ENCODE measurements around the gene RGL4.

Gene RGL4

DNA sequence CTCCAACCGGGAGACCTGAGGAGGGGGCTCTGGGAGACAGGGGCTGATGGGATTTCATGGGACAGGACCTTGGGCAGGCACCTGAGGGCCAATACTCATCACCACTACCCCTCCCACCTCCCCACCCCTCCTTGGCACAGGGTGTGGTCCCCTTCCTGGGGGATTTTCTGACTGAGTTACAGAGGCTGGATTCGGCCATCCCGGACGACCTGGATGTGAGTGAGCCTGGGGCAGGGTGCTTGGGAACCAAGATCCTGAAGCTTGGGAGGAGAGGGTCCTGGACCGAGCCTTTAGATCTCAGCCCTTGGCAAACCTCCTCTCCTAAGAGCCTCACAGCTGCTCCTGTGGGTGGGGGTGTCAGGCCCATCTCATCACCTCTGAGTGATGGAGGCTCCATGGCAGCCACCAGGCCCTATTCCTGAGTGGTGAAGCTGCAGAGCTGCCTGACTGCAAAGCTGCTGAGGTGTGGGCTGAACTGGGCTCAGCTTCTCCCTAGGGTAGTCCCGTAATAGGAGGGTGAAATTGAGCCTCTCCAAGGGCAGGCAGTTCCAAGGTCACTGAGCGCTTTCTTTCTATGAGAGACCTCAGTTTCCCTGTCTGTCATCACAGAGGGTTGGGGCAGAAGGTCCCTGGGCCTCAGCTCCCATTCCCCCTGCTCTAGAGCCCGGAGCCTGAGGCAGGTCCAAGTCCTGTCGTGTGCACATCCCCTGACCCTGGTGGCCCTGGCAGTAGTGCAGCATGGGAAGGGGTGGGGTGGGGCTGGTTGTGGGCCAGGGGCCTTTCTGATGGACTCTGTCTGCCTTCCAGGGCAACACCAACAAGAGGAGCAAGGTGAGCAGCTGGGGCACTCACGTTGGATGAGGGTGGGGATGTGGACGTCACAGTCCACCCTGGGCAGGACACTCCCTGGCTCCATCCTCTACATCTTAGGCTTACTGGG lies 6.5 kb downstream of the RGL4 start:
- in situ Hi-C loops (cut with MboI; ENCODE audit: low sequenced_read_pairs), result no loop called here

DNA sequence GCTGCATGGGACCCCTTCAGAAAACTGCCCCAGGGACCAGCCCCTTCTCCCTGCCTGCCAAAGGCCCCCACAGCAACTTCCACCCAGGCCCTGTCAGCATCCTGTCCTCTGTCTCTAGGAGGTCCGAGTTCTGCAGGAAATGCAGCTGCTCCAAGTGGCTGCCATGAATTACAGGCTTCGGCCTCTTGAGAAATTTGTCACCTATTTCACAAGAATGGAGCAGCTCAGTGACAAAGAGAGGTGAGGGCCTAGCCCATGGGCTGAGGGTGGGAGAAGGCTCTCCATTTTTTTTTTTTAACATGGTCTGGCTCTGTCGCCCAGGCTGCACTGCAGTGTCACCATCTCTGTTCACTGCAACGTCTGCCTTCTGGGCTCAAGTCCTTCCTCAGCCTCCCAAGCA lies 7.3 kb downstream of the RGL4 start:
- in situ Hi-C loops (cut with MboI; ENCODE audit: low sequenced_read_pairs), result no loop called here

GRCh38 chr22:23698673-23699235 lies 7.9 kb downstream of the RGL4 start:
- in situ Hi-C loops (cut with MboI; ENCODE audit: low sequenced_read_pairs), result no loop called here

DNA sequence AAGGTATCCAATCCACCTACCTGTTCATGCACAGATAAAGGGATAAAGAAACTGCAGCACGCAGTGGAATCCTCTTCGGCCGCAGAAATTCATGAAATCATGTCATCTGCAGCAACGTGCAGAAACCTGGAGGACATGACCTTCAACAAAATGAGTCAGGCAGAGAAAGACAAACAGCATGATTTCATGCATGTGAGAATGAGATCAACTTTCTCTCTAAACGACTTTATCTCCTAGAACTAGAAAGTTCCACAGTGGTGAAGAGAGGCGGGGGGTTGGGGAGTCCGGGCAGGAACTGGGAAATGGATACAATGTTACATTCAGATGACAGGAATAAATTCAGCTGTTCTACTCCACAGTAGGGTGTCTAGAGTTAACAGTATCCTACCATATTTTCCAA lies 9.9 kb downstream of the RGL4 start:
- in situ Hi-C loops (cut with MboI; ENCODE audit: low sequenced_read_pairs), result no loop called here

DNA sequence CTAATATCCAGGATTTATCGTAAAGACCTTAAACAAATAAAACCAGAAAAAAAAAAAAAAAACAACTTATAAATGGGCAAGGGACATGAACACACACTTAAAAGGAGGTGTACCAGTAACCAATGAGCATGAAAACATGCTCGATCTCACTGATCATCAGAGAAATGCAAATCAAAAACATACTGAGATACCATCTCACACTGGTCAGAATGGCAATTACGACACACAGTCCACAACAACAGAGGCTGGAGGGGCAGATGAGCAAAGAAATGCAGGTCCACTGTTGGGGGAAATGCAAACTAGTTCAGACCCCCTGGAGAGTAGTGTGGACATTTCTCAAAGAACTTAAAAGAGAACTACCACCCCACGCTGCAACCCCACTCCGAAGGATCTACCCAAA lies 13.2 kb downstream of the RGL4 start:
- in situ Hi-C loops (cut with MboI; ENCODE audit: low sequenced_read_pairs), result no loop called here

DNA sequence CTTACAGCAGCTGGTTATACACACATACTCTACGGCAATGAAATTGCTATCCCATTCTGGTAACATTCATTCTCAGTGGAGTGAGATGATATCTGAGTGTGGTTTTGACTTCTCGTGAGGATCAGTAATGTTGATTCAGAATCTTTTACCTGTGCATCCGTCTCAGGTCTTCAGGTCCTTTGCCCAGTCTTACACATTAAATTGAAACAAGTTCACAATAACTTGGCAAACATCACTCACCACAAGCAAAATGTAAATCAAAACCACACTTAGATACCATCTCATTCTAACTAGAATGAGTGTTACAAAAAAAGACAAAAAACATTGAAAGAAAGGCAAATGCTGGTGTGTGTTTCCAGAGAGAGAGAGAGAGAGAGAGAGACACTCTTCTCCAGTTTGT lies 14.0 kb downstream of the RGL4 start:
- in situ Hi-C loops (cut with MboI; ENCODE audit: low sequenced_read_pairs), result no loop called here

DNA sequence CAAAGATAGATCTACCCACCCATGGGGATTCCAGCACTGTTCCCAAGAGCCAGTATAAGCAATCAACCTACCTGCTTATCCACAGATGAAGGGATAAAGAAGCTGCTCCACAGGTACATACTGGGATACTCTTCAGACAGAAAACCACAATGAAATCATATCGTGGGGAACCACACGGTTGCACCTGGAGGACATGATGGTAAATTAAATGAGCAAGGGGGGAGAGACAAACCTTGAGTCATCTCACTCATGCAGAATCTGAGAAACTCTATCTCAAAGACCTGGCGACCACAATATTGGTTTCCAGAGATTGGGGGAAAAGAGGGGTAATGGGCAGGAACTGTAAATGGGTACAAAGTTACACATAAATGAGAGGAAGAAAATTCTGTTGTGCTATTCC lies 14.5 kb downstream of the RGL4 start:
- in situ Hi-C loops (cut with MboI; ENCODE audit: low sequenced_read_pairs), result no loop called here

DNA sequence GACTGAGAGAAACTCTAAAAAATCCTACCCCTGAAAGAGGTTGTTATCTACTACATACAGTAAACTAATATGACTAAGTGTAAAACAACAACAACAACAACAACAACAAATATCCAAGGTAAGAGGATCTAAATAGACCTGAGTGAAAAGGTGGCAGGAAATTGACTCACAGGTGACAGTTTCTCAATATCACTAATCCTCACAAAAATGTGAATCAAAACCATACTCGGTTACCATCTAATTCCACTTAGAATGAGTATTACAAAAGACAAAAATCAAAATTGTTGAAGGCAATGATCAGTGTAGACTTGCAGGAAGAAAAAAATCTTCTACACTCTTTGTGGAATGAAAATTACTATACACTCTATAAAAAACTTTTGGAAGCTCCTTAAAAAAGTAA lies 17.5 kb downstream of the RGL4 start:
- in situ Hi-C loops (cut with MboI; ENCODE audit: low sequenced_read_pairs), result no loop called here

GRCh38 chr22:23709107-23709506 lies 18.3 kb downstream of the RGL4 start:
- in situ Hi-C loops (cut with MboI; ENCODE audit: low sequenced_read_pairs), result no loop called here

DNA sequence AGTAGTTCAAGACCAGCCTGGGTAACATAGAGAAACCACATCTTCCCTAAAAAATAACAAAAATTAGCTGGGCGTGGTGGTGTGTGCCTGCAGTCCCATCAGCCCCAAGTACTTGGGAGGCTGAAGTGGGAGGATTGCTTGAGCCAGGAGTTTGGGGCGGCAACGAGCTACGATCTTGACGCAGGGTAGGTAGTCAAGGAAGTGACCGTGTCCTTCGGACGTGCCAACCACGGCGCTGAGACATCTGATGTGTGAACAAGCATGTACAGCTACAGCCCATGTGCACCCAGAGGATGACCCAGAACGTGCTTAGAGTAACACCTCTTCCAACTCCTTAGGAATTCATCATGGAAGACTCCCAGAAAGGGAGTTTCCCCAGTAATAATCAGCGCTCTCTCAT lies 21.4 kb downstream of the RGL4 start:
- in situ Hi-C loops (cut with MboI; ENCODE audit: low sequenced_read_pairs), result no loop called here

- in situ Hi-C loops (cut with MboI; ENCODE audit: low sequenced_read_pairs), result no loop called here
Observed at GRCh38 chr22:23713696-23714595, 23.1 kb downstream of the RGL4 start.

DNA sequence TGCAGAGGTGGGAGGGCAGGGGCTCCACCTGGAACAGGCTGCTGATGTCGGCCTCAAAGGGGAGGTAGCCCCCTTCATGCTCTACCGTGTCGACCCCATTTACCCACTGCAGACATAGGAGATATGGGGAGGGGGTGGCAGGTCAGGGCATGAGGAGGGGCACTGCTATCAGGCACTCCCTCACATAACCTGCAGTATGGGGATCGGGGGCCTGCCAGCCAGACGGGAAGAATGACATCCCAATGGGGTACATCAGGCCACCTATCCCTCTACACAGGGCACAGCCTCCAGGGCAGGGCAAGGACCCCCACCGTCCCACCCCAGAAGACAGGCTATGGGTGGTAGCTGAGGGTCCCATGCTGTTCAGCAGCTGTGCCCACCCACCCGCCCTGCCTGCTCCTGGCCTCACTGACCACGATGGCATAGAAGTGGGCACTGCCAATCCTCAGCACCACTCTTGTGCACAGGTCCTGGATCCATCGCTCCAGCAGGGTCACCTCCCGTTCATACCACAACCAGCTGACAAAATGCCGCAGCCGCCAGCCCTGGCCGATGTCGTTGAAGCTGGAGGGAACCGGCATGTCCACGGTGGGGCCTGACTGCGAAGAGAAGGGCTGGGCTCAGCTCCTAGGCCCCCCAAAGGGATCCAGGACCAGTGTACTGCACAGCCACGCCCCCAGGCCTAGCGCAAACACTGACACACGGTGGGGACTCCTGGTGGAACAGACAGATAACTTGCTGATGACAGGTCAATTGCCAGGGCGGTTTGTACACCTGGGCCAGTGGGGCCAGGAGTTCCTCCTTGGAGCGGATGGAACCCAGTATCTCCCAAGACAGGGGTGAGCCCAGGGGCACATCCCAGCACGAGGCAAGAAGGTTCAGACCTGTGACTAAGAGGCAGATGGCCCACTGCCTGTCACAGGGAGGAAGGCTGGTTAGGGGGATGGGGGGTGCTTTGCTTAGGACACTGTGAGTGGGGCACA lies 24.1 kb downstream of the RGL4 start:
- in situ Hi-C loops (cut with MboI; ENCODE audit: low sequenced_read_pairs), result no loop called here

GRCh38 chr22:23715806-23716375 lies 25.1 kb downstream of the RGL4 start:
- in situ Hi-C loops (cut with MboI; ENCODE audit: low sequenced_read_pairs), result no loop called here

DNA sequence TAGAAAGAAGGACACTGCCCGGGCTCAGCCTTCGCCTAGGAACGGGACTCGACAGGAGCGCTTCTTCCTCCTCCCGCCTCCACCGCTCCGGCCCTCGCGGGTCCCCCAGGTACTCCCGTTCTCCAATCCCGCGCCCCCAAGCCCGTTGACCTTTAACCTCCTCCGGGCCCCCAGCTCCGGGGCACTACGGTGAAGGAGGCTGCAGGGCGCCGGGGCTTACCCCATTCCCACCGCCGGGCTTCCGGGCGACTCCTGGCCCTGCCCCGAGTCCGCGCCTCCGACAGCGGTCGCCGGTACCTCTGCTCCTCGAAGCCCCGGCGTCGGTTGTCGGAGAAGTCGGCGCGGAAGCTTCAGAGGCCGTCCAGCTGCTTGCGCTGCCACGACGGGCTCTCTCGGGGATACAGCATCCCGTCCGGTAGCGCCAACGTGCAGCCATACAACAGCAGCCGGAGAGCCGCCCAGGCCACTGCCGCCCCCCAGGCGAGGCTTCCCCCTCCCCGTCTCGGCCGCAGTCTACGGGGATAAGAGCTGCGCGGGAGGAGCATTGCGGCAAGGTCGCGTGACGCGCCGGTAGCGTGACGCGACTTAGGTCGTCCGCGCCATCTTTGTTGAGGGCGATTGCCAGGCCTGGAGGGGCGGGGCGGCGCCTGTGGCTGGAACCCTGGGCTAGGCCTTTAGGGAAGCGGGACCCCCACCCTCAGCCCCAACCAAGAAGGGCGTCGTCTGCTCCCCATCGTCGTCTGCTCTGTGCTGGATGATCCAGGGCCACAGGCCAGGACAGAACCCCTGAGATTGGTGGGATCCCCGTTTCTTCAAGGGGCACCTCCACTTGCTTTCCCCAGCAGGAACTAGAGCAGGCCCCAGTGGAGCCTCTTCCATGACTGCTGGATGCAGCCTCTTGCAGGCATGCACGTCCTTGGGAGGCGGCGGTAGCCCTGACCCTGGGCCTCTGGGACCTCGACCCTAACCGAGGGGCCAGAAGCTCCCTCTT lies 26.3 kb downstream of the RGL4 start:
- in situ Hi-C loops (cut with MboI; ENCODE audit: low sequenced_read_pairs), result no loop called here

DNA sequence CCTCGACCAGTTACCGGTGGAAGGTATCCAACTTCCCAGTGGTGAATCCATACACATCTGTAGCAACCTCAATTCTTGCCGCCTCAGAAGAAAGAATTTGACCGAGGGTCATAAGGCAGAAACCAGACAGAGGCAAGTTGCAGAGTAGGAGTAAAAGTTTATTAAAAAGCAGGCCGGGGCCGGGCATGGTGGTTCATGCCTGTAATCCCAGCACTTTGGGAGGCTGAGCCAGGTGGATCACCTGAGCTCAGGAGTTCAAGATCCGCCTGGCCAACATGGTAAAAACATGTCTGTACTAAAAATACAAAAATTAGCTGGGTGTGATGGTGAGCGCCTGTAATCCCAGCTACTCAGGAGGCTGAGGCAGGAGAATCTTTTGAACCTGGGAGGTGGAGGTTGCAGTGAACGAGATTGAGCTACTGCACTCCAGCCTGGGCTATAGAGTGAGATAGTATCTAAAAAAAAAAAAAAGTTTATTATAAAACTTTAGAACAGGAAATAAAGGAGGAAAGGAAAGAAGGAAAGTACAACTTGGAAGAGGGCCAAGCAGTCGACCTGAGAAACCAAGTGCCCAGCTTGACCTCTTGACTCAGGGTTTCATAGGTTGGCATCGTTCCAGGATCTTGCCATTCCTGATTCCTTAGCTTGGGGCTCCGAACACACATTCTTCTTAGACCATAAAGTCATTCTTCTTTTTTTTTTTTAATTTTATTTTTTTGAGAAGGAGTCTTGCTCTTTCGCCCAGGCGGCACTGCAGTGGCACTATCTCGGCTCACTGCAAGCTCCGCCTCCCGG lies 27.8 kb downstream of the RGL4 start:
- in situ Hi-C loops (cut with MboI; ENCODE audit: low sequenced_read_pairs), result no loop called here

GRCh38 chr22:23720855-23721254 lies 30.0 kb downstream of the RGL4 start:
- in situ Hi-C loops (cut with MboI; ENCODE audit: low sequenced_read_pairs), result no loop called here

DNA sequence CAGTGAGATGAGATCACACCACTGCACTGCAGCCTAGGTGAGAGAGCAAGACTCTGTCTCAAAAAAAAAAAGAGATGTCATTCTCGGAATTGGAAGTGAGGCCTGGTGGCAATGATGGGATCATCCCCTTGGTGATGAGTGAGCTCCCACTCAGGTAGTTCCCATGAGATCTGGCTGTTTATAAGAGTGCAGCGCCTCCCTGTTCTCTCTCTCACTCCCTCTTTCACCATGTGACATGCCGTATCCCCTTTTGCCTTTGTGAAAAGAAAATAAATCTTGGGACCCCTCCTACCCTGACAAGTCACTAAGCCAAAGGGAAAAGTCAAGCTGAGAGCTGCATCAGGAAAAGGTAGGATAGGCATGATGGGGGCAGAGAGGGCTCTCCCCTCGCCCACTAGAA lies 31.3 kb downstream of the RGL4 start:
- in situ Hi-C loops (cut with MboI; ENCODE audit: low sequenced_read_pairs), result no loop called here

DNA sequence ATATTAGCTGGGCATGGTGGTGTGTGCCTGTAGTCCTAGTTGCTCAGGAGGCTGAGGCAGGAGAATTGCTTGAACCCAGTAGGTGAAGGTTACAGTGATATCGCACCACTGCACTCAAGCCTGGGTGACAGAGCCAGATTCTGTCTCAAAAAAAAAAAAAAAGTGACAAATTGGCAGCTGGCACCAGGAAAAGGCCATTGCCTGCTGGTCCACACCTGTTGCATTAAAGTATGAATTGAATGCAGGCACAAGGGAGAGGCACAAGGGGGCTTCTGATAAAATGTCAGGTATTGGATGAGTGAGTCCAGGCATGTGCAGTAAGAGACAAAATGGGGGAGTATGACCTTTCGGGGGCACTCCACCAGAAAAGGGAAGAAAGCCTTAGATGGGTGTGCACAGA lies 31.9 kb downstream of the RGL4 start:
- in situ Hi-C loops (cut with MboI; ENCODE audit: low sequenced_read_pairs), result no loop called here

Data from HL-60/S4 treated with phorbol 12-myristate 13-acetate at 8.2 ng/mL for 4 days and 3 days (cell line).